ENCODE data around the gene CASZ1. TPM values are rescaled to one million over a fixed set of nuclear protein-coding genes. Genes with fewer than 3 reads are reported as not detected.

The CASZ1 gene
- total RNA-seq, 4 donors from 2014 or later = 106 to 229 (median 160) TPM

DNA sequence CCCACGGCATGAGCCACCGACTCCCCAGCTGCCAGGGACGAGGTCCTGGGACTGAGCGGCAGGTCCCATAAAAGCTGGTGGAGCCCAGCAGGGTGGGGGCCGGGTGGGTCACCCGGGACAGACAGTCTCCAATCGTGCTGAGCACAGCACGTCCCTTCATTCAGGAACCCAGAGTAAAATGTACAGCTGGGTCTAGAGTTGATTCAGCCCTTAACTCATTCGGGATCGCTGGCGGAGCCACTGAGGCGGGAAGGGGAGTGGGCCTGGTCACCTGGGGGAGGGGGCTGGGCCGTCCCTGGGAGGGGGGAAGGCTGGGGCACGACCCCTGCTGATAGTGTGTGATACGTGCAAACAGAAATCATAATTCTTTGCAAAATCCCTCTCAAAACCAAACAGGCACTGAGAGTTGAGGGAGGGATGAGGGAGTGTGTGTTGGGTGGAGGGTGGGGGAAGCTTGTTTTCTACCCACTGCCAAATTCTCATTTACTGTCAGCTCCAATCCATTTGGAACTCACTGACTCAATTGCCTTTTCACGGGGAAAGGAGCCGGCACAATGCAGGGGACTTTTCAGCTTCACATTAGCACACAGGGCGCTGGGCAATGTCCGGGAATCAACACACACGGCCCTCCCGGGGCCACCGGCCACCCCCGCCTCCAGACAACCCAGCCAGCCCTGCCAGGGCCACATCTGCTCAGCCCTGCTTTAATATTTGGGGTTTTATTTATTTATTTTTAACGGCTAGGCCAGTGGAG is 13.8 kb downstream of the CASZ1 start:
- Histone ChIP-seq H3K4me3 (no peak overlapping the region), H3K27ac (no peak overlapping the region), H3K4me1 (peaks cover 66% of the 10 kb centered on the region), H3K9me3 (no peaks in the 10 kb centered on the region), H3K27me3 (peaks cover 20% of the 10 kb centered on the region), H3K36me3 (no peaks in the 10 kb centered on the region)
- TF ChIP-seq POLR2A (IDR thresholded peaks at IDR 0.05) (no peak), EP300 (IDR thresholded peaks at IDR 0.05) (no peak), POLR2AphosphoS5 (IDR thresholded peaks at IDR 0.05) (no peak)
- TF ChIP-seq, protein P1, sequence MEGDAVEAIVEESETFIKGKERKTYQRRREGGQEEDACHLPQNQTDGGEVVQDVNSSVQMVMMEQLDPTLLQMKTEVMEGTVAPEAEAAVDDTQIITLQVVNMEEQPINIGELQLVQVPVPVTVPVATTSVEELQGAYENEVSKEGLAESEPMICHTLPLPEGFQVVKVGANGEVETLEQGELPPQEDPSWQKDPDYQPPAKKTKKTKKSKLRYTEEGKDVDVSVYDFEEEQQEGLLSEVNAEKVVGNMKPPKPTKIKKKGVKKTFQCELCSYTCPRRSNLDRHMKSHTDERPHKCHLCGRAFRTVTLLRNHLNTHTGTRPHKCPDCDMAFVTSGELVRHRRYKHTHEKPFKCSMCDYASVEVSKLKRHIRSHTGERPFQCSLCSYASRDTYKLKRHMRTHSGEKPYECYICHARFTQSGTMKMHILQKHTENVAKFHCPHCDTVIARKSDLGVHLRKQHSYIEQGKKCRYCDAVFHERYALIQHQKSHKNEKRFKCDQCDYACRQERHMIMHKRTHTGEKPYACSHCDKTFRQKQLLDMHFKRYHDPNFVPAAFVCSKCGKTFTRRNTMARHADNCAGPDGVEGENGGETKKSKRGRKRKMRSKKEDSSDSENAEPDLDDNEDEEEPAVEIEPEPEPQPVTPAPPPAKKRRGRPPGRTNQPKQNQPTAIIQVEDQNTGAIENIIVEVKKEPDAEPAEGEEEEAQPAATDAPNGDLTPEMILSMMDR (IDR thresholded peaks at IDR 0.05) = no peak
- WGBS = 72% methylated on average over 23 of the region's 24 CpGs
- DNase-seq (ENCODE audit: low spot score in 2 of 2) = no peak

GRCh38 chr1:10781137-10781536 is 15.3 kb downstream of the CASZ1 start:
- peak overlapping the region; percentile 87 for H3K27ac ChIP-seq
- H3K36me3 ChIP-seq = no peaks in the 10 kb centered on the region
- H3K4me3 ChIP-seq = no peak overlapping the region
- no peak for DNase-seq (ENCODE audit: low spot score in 2 of 2)
- H3K4me1 ChIP-seq = peaks cover 71% of the 10 kb centered on the region
- H3K27me3 ChIP-seq = peaks cover 11% of the 10 kb centered on the region
- TF ChIP-seq POLR2A (IDR thresholded peaks at IDR 0.05) = no peak
- TF ChIP-seq EP300 (IDR thresholded peaks at IDR 0.05) = no peak
- no peak for TF ChIP-seq POLR2AphosphoS5 (IDR thresholded peaks at IDR 0.05)
- TF ChIP-seq, protein P1 (IDR thresholded peaks at IDR 0.05) = no peak
- WGBS = 70% methylated on average over 6 of the region's 8 CpGs
- no peaks in the 10 kb centered on the region for H3K9me3 ChIP-seq

DNA sequence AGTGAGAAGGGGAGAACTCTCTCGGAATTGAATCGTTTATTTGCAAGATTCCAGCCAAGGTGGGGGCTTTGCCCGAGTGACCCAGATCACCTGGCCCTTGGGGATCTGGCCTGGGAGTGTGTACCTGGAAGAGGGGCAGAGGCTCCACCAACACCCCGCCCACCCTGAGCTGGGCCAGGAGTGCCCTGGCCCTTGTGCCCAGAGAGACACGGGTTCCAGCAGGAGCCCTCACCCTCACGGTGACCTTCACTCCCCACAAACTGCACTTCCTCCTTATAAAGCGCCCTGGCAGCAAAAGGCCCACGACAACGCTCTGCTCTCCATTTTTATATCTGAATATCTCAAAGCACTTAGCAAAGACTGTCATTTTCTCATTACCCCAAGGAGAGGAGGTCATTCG is 16.6 kb downstream of the CASZ1 start:
- WGBS = 49% methylated on average over 10 of the region's 10 CpGs
- no peak for DNase-seq (ENCODE audit: low spot score in 2 of 2)
- peak overlapping the region; percentile 87 for H3K27ac ChIP-seq
- H3K4me1 ChIP-seq = peaks cover 74% of the 10 kb centered on the region
- no peaks in the 10 kb centered on the region for H3K9me3 ChIP-seq
- no peaks in the 10 kb centered on the region for H3K36me3 ChIP-seq
- TF ChIP-seq POLR2AphosphoS5 (IDR thresholded peaks at IDR 0.05) (no peak), EP300 (IDR thresholded peaks at IDR 0.05) (no peak), POLR2A (IDR thresholded peaks at IDR 0.05) (no peak)
- TF ChIP-seq, protein P1 (IDR thresholded peaks at IDR 0.05) = no peak
- peaks cover 8% of the 10 kb centered on the region for H3K27me3 ChIP-seq
- H3K4me3 ChIP-seq = peak overlapping the region; percentile 1

DNA sequence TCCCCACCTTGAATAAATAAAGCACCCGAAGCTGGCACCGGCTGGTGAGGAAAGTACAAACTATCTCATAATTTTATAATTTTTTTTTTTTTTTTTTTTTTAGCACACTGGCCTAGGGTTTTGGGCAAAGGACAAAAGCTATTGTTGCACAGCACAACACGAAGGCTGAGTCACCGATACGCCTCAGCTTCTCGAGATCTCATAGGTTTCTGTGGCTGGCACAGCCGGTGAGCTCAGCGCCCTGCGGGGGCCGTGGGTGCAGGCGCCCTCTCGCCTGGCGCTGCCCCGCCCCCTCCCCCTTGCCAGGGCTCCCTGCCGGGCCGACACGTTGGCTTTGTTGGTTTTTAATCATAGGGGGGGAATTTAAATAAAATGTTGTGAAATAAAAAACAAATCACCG is 17.2 kb downstream of the CASZ1 start:
- H3K9me3 ChIP-seq = no peaks in the 10 kb centered on the region
- H3K27ac ChIP-seq = peak overlapping the region; percentile 87
- H3K4me3 ChIP-seq = peak overlapping the region; percentile 1
- no peak for DNase-seq (ENCODE audit: low spot score in 2 of 2)
- TF ChIP-seq POLR2A (IDR thresholded peaks at IDR 0.05) (no peak), POLR2AphosphoS5 (IDR thresholded peaks at IDR 0.05) (peak in 1 of 3 donors; percentile 19), EP300 (IDR thresholded peaks at IDR 0.05) (no peak)
- TF ChIP-seq, protein P1 (IDR thresholded peaks at IDR 0.05) = no peak
- 42% methylated on average over 18 of the region's 18 CpGs for WGBS
- peaks cover 76% of the 10 kb centered on the region for H3K4me1 ChIP-seq
- H3K27me3 ChIP-seq = peaks cover 4% of the 10 kb centered on the region
- H3K36me3 ChIP-seq = no peaks in the 10 kb centered on the region

GRCh38 chr1:10778640-10779039 is 17.8 kb downstream of the CASZ1 start:
- Histone ChIP-seq H3K36me3 (no peaks in the 10 kb centered on the region), H3K27me3 (peaks cover 3% of the 10 kb centered on the region), H3K27ac (peak overlapping the region; percentile 87), H3K4me3 (peak overlapping the region; percentile 1), H3K4me1 (peaks cover 82% of the 10 kb centered on the region), H3K9me3 (no peaks in the 10 kb centered on the region)
- TF ChIP-seq, protein P1 (IDR thresholded peaks at IDR 0.05) = no peak
- no peak for TF ChIP-seq EP300 (IDR thresholded peaks at IDR 0.05)
- no peak for TF ChIP-seq POLR2A (IDR thresholded peaks at IDR 0.05)
- no peak for TF ChIP-seq POLR2AphosphoS5 (IDR thresholded peaks at IDR 0.05)
- DNase-seq (ENCODE audit: low spot score in 2 of 2) = no peak
- 73% methylated on average over 10 of the region's 10 CpGs for WGBS
